ENCODE data around the gene PSTPIP1. TPM values are rescaled to one million over a fixed set of nuclear protein-coding genes. Genes with fewer than 3 reads are reported as not detected.
"Not testable (repeated sequence)": the region's sequence is repeated elsewhere in the genome, so short reads cannot be mapped to it uniquely, and the experiment has no call there.

The PSTPIP1 gene
- polyA plus RNA-seq, 2 of the 4 experiments (the other 2 are of a cell fraction) = not detected

DNA sequence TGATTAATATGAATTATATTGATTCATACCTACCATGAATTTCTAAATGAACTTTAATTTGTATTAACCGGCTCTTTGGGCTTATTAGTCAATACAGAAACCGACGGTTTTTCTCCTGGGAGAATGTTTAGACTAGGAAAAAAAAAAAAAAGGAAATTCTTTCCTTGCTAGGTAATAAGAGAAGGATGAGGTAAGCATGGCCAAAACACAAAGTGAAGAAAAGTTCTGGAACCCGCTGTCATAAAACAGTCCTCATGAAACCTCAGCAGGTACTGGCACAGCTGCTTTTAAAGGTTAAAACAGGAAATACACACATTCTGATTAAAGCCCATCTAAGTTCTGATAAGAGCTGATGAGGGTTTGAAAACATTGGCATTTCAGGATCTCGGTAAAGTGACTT is 30.8 kb upstream of the PSTPIP1 start (continued):
- TF ChIP-seq FOSB (CRISPR knock-in tag; IDR thresholded peaks at IDR 0.05) (no peak), HES2 (IDR thresholded peaks at IDR 0.05) (no peak)

DNA sequence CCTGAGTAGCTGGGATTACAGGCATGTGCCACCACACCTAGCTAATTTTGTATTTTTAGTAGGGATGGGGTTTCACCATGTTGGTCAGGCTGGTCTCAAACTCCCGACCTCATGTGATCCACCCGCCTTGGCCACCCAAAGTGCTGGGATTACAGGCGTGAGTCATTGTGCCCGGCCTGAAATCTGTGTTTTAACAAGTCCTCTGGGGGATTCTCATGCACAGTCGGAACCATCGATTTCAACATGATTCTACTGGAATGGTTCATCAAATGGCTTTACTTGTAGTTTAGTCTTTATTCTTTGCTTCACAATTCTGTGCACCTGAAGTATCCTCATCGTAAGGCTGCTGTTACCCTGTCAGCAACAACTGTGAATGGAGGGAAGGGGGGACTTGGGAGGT is 28.9 kb upstream of the PSTPIP1 start:
- WGBS (ENCODE audit: missing lambda C conversion rate) = 66% methylated on average over 7 of the region's 7 CpGs
- FAIRE-seq; H3K4me3 ChIP-seq; H3K4me2 ChIP-seq; H3K4me1 ChIP-seq; ATAC-seq; H3K9me3 ChIP-seq; H3K27ac ChIP-seq; DNase-seq (ENCODE audit: low read depth in 1 of 2, low spot score in 1 of 2); POLR2A ChIA-PET: not testable (repeated sequence)
- CTCF ChIA-PET = interaction anchor here (1.0 to 1.1 kb wide), 2 partner anchors 27 to 40 kb away, joined by 3 read pairs; no protein-coding TSS in a partner anchor

DNA sequence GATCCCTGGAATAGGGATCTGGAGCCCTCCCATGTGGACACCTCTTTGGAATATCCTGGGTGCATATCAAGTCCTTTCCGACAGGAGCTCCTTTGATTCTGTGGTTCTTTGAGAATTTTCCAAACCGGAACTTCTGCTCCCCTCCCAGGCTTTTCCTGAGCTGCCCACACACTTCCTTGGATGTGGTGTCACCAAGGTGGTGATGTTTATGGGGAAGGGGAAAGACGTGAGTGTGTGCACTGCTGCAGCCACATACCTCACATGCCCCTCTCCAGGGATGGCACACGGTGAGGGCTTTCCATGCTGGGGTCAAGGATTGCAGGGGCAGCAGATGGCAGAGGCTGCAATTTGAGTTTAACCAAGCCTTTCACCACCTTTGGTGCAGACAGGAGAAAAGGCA is 27.9 kb upstream of the PSTPIP1 start:
- POLR2A ChIA-PET = no interaction called here
- no peak for ATAC-seq
- no peaks in the 10 kb centered on the region for H3K4me1 ChIP-seq
- CTCF ChIA-PET = interaction anchor here (0.6 to 1.1 kb wide), 2 partner anchors 28 to 384 kb away, joined by 3 to 4 read pairs; no protein-coding TSS in a partner anchor
- TF ChIP-seq, protein P1, sequence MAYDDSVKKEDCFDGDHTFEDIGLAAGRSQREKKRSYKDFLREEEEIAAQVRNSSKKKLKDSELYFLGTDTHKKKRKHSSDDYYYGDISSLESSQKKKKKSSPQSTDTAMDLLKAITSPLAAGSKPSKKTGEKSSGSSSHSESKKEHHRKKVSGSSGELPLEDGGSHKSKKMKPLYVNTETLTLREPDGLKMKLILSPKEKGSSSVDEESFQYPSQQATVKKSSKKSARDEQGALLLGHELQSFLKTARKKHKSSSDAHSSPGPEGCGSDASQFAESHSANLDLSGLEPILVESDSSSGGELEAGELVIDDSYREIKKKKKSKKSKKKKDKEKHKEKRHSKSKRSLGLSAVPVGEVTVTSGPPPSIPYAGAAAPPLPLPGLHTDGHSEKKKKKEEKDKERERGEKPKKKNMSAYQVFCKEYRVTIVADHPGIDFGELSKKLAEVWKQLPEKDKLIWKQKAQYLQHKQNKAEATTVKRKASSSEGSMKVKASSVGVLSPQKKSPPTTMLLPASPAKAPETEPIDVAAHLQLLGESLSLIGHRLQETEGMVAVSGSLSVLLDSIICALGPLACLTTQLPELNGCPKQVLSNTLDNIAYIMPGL (CRISPR knock-in tag; IDR thresholded peaks at IDR 0.05; ENCODE audit: borderline replicate concordance) = no peak
- TF ChIP-seq RFX5 (IDR thresholded peaks at IDR 0.05) (no peak), JUNB (IDR thresholded peaks at IDR 0.05) (no peak), POLR2A (IDR thresholded peaks at IDR 0.05; ENCODE audit: low read length) (no peak), CHD2 (IDR thresholded peaks at IDR 0.05; ENCODE audit: low read length, partially characterized antibody) (no peak), KDM5A (IDR thresholded peaks at IDR 0.05) (no peak), USF2 (IDR thresholded peaks at IDR 0.05) (no peak), NR3C1 (IDR thresholded peaks at IDR 0.05) (no peak), PHF8 (IDR thresholded peaks at IDR 0.05; ENCODE audit: borderline replicate concordance, low read depth) (no peak), ZSCAN20 (CRISPR knock-in tag; IDR thresholded peaks at IDR 0.05) (no peak), HOXA7 (CRISPR knock-in tag; IDR thresholded peaks at IDR 0.05) (no peak)
- no peak overlapping the region for H3K4me2 ChIP-seq
- WGBS (ENCODE audit: missing lambda C conversion rate) = 33% methylated on average over 4 of the region's 4 CpGs
- H3K4me3 ChIP-seq = no peak overlapping the region
- no peaks in the 10 kb centered on the region for H3K9me3 ChIP-seq
- no peak overlapping the region for H3K27ac ChIP-seq
- DNase-seq (ENCODE audit: low read depth in 1 of 2, low spot score in 1 of 2) = no peak
- FAIRE-seq = no peak

DNA sequence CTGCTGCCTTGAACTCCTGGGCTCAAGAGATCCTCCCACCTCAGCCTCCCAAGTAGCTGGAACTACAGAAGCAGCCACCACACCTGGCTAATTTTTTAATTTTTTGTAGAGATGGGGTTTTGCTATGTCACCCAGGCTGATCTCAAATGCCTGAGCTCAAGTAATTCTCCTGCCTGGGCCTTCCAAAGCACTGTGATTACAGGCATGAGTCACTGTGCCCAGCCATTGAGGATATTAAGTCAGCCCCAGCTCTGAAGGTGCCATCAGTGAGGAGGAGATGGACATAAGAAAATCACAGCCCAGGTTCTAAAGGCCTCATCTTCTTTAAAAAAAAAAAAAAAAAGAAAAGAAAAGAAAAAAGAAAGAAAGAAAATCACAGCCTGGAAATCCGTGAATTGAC is 26.6 kb upstream of the PSTPIP1 start:
- CTCF ChIA-PET = no interaction called here
- no peak for DNase-seq (ENCODE audit: low read depth in 1 of 2, low spot score in 1 of 2)
- H3K4me1 ChIP-seq = no peaks in the 10 kb centered on the region
- TF ChIP-seq MAFK (IDR thresholded peaks at IDR 0.05; ENCODE audit: partially characterized antibody) = no peak
- TF ChIP-seq RARB (CRISPR knock-in tag; IDR thresholded peaks at IDR 0.05) = no peak
- no peak for TF ChIP-seq E2F6 (IDR thresholded peaks at IDR 0.05; ENCODE audit: borderline replicate concordance, low read depth)
- TF ChIP-seq CEBPB (IDR thresholded peaks at IDR 0.05) = no peak
- TF ChIP-seq HDAC2 (IDR thresholded peaks at IDR 0.05) = no peak
- no peak for TF ChIP-seq TFCP2L1 (CRISPR knock-in tag; IDR thresholded peaks at IDR 0.05)
- no peak for TF ChIP-seq MAZ (IDR thresholded peaks at IDR 0.05; ENCODE audit: borderline replicate concordance, low read depth, low read length)
- TF ChIP-seq CBX8 (IDR thresholded peaks at IDR 0.05) = no peak
- no peak for TF ChIP-seq HOXB13 (CRISPR knock-in tag; IDR thresholded peaks at IDR 0.05; ENCODE audit: low read depth)
- H3K9me3 ChIP-seq = no peaks in the 10 kb centered on the region
- no peak overlapping the region for H3K4me3 ChIP-seq
- 48% methylated on average over 1 of the region's 1 CpG for WGBS (ENCODE audit: missing lambda C conversion rate)
- POLR2A ChIA-PET = no interaction called here
- no peak overlapping the region for H3K4me2 ChIP-seq
- H3K27ac ChIP-seq = no peak overlapping the region
- ATAC-seq = no peak
- FAIRE-seq = no peak
